Superior temporal gyrus (tissue), 1 donor: ENCODE data around the gene POTEF.
"Not testable (repeated sequence)": the region's sequence is repeated elsewhere in the genome, so short reads cannot be mapped to it uniquely, and the experiment has no call there.

Experiments used
- DNase-seq: peaks from one replicate; pipeline ENCODE4 v3.0.0-alpha.2; 2016; ENCODE audit errors: extremely low spot score

Gene POTEF

DNA sequence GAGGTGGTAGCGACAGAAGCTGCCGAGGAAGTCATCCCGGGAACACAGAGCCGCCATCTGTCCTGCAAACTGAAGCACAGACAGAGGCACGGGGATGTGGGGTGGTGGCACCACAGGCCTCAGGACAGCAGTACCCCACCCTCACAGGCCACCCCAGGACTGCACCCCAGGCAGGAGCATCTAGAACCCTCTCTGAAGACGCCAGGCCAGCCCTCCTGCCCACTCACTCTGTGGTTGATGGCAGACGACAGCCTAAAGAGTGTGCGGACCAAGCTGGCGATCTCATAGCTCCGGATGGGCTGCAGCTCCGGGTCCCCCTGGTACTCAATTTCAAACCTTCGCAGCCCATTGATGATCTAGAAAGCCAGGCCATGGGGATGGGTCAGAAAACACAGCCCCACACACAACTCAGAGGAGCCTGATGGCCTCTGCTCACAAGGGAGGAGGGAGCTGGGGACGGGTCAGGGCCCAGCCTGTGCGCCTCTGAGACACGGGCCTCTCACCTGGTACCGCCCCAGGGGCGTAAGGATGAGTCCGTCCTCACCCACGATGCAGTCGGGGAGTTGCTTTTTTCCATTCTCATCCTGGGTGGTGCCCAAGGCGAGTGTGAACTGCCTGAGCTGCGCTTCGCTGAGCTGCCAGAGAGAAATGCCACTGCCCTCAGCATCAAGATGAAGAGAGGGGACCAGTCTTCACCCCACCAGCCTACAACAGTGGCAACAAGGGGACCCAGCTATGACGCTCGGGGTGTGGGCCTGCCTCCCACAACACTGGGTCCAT lies 24.0 kb upstream of the POTEF start:
- DNase-seq: no peak

DNA sequence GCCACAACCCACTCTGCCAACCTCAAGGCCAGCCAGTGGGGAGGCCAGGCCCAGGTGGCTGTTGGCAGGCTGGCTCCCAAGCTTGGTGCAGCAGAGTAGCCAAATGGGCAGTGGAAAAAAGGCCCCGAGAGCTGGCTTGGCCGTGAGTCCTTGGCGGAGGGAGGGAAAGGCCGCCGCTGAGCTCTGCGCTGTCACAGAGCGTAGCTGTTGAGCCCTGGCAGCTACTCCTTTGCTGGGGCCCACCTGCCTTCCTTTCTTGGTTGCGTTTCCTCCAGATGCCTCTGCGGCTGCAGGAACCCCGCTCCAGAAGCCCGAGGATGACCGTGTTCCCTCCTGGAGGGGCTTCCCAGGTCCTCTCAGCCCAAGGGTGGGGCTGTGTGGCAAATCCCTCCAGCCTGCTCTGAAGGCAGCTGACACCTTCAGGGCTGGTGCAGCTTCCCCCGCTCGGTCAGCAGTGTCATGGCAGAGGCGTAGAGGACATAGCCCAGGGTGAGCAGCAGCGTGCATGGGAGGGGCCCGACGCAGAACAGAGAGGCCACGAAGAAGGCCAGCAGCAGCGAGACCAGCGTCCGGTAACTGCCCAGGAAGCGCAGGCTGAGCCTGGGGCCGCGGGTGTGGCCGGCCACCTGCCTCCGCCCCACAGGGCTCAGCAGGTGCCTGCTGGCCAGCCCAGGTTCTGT lies 23.3 kb upstream of the POTEF start:
- not testable (repeated sequence) for DNase-seq

DNA sequence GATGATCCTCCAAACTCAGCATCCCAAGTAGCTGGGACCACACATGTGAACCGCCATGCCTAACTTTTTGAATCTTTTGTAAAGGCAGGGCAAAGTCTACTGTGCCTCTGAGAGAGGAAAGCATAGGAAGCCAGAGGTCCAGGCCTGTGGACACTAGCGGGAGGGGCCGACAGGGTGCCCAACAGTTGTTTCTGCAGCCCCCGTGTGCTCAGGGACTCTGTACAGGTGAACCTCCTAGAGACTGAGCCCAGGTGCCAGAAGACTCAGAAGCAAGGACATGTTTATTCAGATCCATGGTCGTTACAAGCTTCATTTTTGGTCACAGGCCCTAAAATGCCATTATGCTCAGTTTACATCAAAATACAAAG lies 22.1 kb upstream of the POTEF start:
- not testable (repeated sequence) for DNase-seq

DNA sequence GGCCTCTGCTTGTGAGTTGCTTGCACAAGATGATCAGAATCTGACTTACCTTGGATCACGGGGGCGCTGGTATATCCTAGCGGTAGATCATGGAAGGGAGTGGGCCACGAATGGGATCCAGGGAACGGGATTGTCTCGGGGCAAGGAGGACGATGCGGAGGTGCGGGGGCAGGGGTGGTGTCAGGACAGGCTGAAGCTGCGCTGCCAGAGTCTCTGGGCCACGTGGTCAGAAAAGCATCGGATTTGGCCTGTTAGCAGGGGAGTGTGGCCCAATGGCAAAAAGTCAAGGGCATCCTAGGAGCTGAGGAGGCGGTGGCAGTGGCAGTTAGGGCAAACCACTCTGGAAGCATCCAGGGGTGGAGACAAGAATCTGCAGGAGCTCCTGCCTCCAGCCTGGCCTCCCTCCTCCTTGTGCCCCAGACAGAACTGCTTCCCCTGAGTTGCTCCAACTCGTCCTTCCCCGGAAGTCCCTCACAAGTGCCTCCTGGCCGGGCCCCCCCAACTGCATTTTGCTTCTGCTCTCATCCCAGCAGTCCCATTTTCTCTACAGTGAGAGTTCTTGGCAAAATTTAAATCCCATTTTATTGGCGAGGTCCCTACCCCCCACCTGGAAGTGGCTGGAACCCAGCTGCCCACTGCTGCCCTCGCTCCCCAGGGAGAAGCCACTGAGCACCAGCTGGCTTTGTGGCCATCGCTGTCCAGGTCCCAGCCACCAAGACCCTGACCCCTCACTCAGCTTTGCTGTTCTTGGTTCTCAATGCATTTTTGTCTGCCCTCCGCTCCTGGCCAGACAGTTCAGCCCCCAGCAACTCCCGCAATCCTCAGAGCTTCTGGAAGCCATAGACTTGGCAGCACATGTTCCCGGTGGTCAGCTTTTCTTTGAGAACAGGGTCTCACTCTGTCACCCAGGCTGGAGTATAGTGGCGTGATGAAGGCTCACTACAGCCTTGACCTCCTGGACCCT lies 21.4 kb upstream of the POTEF start:
- no peak for DNase-seq

- DNase-seq: not testable (repeated sequence)
These were observed 19.5 kb upstream of the POTEF start for GRCh38 chr2:130148515-130148914.

DNA sequence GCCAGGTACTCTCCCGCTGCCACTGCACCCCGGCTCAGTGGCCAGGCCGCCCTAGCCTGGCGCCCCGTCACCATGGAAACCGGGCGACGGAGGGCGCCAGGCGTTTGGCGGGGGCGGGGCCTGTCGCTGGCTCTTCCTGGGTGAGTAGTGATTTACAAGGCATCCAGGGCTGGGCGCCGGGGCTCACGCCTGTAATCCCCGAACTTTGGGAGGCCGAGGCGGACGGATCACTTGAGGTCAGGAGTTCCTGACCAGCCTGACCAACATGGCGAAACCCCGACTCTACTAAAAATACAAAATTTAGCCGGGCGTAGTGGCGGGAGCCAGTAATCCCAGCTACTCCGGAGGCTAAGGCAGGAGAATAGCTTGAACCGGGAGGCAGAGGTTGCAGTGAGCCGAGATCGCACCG lies 16.0 kb upstream of the POTEF start, which contains the start of gene CCDC74B:
CCDC74B (minus strand) TSS at position 107 of the 409 bp plus-strand sequence. CDS start 116 bp downstream, outside the sequence.
- peak; percentile 20 for DNase-seq

DNA sequence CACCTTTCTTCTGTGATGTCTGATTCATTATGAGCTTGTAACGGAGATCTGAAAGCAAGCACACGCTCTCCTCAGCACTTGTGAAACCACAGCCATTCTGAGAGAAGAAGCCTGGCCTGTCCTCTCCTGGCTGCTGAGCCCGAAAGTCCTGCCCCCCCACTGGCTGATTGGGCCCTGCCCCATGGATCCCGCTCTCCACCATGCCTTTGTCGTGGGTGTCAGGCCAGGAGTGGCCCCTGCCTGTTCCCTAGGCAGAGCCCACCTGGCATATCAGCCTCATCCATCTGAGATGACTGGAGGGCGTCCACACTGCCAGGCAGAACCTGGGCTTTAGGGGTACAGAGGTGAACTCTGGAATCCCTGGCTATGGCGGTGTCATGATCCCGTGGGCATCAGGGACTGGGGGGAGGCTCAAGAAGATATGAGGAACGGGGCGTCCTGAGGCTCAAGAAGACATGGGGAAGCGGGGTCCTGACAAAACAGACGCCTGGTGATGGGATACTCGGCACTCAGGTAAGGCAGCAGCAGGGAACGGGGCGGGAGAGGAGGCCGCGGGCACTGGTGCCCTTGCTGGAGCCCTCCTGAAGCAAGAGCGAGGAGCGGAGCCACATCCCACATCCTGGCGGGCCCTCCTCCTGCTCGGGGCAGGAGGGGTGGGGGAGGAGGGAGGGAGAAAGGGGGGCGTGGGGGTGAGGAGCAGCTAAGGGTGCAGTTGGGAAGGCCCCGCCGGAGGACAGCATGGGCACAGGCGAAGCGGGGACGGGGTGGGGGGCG lies 14.4 kb upstream of the POTEF start:
- not testable (repeated sequence) for DNase-seq

- not testable (repeated sequence) for DNase-seq
These were observed 13.6 kb upstream of the POTEF start for GRCh38 chr2:130142396-130143265.

DNA sequence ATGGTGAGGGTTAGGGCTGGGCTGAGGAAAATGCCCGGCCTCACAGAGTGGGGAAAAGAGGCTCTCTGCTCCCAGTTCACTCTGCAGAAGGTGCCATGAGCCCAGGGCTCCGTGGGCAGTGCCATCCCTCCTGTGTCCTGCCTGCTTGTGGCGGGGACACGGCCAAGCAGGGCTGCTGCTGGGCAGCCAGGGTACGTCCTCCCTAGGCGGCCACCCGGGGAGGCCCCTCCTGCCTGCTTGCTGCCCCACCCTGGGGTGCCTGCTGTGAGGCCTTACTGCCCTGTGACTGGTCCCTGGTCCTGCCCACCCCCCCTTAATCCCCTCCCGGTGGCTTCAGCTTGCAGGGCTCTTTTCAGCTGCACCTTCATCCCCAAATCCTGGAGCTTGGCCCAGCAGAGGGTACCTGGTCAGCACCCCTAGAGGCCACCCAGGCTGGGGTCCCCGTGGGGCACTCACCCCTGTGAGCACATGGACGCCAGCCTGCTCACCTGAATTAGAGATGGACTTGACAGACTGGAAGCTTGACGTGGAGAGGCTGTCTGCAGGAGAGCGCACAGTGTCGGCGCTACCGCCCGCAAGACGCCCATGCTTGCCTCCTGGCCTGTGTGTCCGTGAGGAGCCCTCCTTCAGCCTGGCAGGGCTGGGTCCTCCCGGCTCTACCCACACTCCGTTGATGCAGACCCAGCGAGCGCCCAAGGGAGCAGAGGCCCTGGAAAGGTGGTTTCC lies 12.8 kb upstream of the POTEF start:
- not testable (repeated sequence) for DNase-seq

GRCh38 chr2:130141002-130141401 lies 12.0 kb upstream of the POTEF start:
- DNase-seq: not testable (repeated sequence)

DNA sequence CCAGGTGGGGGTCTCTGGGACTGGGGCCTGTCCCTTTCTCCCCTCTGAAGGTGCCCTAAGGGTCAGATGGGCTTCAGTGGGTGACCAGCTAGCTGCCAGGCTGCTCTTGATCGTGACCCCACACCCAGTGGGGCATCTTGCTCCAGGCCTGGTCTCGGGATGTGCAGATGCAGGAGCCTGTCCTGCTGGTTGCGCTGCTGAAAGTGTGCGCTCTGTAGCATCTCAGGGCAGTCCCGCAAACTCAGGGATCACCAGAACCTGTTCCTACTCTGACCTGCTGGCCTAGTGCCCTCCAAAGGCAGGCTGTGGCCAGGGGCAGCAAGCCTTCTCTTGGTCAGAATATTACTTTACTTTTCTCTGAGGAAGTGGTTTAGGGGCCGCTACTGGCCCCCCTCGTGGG lies 11.5 kb upstream of the POTEF start:
- DNase-seq: not testable (repeated sequence)

GRCh38 chr2:130139331-130140280 lies 10.6 kb upstream of the POTEF start:
- DNase-seq: not testable (repeated sequence)

DNA sequence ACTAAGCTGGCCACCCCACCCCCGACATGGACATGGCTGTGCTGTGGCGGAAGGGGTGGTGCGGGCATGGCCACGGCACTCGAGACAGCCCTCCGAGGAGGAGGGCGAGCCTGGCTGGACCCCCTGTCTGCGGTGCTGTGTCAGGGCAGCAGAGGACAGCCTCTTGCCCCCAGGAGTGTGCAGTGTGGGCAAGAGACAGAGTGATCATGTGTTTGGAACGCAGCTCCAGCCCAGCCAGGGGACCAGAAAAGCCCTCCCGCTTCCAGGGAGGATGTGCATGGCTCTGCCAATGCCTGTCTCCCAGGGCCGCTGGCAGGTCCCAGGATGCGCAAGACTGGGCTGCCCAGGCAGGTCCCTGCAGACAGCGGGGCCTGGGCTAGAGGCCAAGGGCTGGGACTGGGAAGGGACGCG lies 9.8 kb upstream of the POTEF start:
- not testable (repeated sequence) for DNase-seq

DNA sequence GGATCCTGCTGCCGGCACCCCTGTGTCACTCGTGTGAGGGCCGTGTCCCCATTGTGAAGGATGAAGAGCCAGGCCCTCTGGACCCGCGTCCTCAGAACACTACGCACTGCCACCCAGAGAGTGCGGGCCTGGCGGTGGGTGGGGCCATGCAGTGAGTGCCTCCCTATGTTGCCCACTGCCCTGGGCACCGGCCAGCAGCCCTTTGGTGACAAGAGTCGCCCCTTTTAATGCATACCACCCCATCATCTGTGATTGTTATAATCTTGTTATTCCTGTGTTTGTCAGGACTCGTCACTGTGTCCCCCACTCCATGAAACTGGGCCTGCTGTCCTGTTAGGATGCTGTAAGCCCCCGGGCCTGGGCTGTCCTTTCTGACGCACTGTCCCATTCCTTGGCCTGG lies 9.3 kb upstream of the POTEF start:
- DNase-seq: not testable (repeated sequence)

GRCh38 chr2:130137118-130137517 lies 8.1 kb upstream of the POTEF start:
- not testable (repeated sequence) for DNase-seq

GRCh38 chr2:130136546-130136945 lies 7.5 kb upstream of the POTEF start:
- not testable (repeated sequence) for DNase-seq

- no peak for DNase-seq
These were observed 6.9 kb upstream of the POTEF start for GRCh38 chr2:130135692-130136541.
